SIG-M5 treated with dmso at 0.1 percent for 504 hours (cell line): Measurements from ENCODE around the gene ADIPOQ.
"Not testable (repeated sequence)": the region's sequence is repeated elsewhere in the genome, so short reads cannot be mapped to it uniquely, and the experiment has no call there.

Source experiments
- DNase-seq: peaks from one replicate; lab custom pipeline; 2025; ENCODE audit not compliant: unreplicated experiment; lab: John Stamatoyannopoulos, UW

The ADIPOQ gene

DNA sequence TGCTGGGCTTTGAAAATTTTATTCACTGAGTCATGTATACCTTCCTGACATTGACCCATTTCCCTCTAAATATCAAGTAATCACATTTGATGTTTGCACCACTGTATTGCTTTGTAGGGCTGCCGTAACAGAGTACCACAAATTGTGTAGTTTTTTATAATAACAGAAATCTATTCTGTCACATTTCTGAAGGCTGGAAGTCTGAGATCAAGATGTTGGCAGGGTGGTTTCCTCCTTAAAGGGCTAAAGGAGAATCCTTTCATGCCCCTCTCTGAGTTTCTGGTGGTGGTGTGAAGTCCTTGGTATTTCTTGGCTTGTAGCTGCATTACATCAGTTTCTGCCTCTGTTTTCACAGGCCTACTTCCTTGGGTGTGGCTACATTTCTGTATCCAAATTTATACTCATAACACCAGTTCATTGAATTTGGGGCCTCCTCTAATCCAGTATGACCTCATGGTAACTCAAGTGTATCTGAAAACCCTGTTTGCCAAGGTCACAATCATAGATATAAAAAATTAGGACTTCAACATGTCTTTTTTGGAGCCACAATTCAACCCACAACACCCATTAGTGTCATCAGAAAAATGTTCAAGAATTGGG is 58.7 kb downstream of the ADIPOQ start:
- no peak for DNase-seq

DNA sequence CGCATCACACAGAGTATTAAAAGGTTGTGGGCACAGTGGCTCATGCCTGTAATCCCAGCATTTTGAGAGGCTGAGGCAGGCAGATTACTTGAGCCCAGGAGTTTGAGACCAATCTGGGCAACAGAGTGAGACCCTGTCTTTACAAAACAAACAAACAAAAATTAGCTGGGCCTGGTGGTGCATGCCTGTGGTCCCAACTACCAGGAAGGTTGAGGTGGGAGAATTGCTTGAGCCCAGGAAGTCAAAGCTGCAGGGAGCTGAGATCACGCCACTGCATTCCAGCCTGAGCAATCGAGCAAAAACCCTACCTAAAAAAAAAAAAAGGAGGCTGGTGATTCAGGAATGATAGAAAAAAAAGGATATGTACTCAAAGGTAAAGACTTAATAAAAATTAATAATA is 59.6 kb downstream of the ADIPOQ start:
- DNase-seq, result no peak

DNA sequence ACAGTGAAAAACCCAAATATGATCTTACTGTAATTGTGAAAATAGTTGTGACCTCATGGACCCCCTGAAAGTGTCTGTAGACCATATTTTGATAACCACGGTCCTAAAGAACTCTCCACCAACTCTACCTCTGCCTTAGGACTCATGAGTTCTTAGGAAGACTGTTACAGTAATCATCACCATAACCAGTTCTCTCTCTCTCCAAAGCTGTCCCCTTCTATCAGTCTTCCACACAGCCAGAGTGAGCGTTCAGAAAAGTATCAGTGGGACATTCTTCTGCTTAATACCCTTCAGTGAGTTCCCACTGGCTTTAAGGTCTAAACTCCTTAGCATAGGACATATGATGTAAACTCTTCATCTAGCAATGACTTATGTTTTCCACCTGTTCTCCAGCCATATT is 60.2 kb downstream of the ADIPOQ start:
- DNase-seq, result no peak

DNA sequence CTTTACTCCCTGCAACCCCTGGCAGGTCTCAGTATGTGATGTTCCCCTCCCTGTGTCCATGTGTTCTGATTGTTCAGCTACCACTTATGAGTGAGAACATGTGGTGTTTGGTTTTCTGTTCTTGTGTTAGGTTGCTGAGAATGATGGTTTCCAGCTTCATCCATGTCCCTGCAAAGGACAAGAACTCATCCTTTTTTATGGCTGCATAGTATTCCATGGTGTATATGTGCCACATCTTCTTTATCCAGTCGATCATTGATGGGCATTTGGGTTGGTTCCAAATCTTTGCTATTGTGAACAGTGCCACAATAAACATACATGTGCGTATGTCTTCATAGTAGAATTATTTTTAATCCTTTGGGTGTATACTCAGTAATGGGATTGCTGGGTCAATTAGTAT is 61.2 kb downstream of the ADIPOQ start:
- DNase-seq, result not testable (repeated sequence)

DNA sequence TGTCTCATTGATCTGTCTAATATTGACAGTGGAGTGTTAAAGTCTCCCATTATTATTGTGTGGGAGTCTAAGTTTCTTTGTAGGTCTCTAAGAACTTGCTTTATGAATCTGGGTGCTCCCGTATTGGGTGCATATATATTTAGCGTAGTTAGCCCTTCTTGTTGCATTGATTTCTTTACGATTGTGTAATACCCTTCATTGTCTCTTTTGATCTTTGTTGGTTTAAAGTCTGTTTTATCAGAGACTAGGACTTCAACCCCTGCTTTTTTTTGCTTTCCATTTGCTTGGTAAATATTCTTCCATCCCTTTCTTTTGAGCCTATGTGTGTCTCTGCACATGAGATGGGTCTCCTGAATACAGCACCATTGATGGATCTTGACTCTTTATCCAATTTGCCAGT is 64.6 kb downstream of the ADIPOQ start:
- DNase-seq, result not testable (repeated sequence)
